ENCODE data around the gene MOB3B.

DNA sequence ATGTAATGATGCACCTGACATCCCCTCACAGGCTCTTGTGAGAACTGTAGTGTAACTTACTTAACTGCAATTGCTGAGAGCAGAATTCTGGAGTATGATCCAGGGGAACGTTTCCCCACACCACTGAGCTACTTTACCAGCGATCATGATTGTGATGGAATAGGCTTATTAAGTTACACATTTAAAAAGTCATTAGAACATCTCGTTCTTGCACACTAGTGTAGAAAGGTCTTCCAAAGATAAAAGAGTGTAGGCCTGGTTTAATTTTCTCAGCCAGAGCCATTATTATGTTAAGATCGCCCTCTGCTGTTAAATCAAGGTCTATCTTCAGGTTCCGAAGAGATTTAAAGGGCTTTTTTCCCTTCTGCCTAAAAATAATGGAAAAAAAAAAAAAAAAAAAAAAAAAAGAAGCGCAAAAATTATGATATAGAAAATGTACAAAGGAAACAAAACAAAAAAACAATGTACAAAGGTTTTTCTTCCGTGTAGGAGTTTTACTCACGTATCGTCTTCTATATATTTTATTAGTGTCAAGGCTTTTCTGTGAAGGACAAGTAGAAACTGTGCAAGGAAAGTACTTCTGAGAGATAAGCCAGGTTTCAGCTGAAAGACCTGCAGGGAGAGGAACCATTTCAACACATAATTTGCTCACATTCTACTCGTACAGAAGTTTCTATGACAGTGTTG is 18.6 kb upstream of the MOB3B start:
- TF ChIP-seq NFYB (IDR thresholded peaks at IDR 0.05; ENCODE audit: insufficient read depth, low read depth, low read length) = no peak
- no peak for TF ChIP-seq POLR2A (IDR thresholded peaks at IDR 0.05; ENCODE audit: low read depth, low read length)
- TF ChIP-seq EP300 (IDR thresholded peaks at IDR 0.05; ENCODE audit: borderline replicate concordance in 1 of 2, control insufficient read depth in 1 of 2, low read depth in 2 of 2, low read length in 2 of 2) = no peak
- TF ChIP-seq, protein P1, sequence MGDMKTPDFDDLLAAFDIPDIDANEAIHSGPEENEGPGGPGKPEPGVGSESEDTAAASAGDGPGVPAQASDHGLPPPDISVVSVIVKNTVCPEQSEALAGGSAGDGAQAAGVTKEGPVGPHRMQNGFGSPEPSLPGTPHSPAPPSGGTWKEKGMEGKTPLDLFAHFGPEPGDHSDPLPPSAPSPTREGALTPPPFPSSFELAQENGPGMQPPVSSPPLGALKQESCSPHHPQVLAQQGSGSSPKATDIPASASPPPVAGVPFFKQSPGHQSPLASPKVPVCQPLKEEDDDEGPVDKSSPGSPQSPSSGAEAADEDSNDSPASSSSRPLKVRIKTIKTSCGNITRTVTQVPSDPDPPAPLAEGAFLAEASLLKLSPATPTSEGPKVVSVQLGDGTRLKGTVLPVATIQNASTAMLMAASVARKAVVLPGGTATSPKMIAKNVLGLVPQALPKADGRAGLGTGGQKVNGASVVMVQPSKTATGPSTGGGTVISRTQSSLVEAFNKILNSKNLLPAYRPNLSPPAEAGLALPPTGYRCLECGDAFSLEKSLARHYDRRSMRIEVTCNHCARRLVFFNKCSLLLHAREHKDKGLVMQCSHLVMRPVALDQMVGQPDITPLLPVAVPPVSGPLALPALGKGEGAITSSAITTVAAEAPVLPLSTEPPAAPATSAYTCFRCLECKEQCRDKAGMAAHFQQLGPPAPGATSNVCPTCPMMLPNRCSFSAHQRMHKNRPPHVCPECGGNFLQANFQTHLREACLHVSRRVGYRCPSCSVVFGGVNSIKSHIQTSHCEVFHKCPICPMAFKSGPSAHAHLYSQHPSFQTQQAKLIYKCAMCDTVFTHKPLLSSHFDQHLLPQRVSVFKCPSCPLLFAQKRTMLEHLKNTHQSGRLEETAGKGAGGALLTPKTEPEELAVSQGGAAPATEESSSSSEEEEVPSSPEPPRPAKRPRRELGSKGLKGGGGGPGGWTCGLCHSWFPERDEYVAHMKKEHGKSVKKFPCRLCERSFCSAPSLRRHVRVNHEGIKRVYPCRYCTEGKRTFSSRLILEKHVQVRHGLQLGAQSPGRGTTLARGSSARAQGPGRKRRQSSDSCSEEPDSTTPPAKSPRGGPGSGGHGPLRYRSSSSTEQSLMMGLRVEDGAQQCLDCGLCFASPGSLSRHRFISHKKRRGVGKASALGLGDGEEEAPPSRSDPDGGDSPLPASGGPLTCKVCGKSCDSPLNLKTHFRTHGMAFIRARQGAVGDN (IDR thresholded peaks at IDR 0.05) = no peak
- TF ChIP-seq, protein P2, sequence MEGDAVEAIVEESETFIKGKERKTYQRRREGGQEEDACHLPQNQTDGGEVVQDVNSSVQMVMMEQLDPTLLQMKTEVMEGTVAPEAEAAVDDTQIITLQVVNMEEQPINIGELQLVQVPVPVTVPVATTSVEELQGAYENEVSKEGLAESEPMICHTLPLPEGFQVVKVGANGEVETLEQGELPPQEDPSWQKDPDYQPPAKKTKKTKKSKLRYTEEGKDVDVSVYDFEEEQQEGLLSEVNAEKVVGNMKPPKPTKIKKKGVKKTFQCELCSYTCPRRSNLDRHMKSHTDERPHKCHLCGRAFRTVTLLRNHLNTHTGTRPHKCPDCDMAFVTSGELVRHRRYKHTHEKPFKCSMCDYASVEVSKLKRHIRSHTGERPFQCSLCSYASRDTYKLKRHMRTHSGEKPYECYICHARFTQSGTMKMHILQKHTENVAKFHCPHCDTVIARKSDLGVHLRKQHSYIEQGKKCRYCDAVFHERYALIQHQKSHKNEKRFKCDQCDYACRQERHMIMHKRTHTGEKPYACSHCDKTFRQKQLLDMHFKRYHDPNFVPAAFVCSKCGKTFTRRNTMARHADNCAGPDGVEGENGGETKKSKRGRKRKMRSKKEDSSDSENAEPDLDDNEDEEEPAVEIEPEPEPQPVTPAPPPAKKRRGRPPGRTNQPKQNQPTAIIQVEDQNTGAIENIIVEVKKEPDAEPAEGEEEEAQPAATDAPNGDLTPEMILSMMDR (IDR thresholded peaks at IDR 0.05 in 2 of 3, conservative IDR thresholded peaks at IDR 0.05 in 1 of 3; ENCODE audit: control insufficient read depth in 2 of 3, extremely low read depth in 1 of 3, insufficient read depth in 1 of 3, low read depth in 3 of 3, low read length in 3 of 3) = peak; percentile 24 to 58 (median 30); a peak in 3 of 6 replicates
- TF ChIP-seq PAX8 (IDR thresholded peaks at IDR 0.05) = no peak
- TF ChIP-seq TCF12 (IDR thresholded peaks at IDR 0.05; ENCODE audit: low read depth, low read length) = no peak
- no peak for TF ChIP-seq BRCA1 (IDR thresholded peaks at IDR 0.05; ENCODE audit: low read depth, low read length)

Data from GM12878 (cell line).